HG03039 (cell line): ENCODE results near the gene RGS9.
"Not testable (repeated sequence)": the region's sequence is repeated elsewhere in the genome, so short reads cannot be mapped to it uniquely, and the experiment has no call there.

Source experiments
- ATAC-seq: cut with Tn5 transposase; IDR thresholded peaks from one replicate; pipeline ENCODE4 v1.9.1; 2021; ENCODE audit warnings: mild to moderate bottlenecking, moderate library complexity; ENCODE audit not compliant: unreplicated experiment

The RGS9 gene

GRCh38 chr17:65204001-65204400 lies 66.8 kb downstream of the RGS9 start:
- no peak for ATAC-seq

DNA sequence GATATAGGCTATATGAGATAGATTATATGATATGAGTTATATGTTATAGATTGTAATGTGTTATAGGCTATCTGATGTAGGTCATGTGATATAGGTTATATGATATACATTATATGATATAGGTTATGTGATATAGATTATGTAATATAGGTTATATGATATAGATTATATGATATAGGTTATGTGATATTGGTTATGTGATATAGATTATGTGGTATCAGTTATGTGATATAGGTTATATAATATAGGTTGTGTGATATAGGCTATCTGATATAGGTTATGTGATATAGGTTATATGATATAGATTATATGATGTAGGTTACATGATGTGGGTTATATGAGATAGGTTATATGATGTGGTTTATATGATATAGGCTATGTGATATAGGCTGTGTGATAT lies 68.5 kb downstream of the RGS9 start:
- ATAC-seq: no peak

DNA sequence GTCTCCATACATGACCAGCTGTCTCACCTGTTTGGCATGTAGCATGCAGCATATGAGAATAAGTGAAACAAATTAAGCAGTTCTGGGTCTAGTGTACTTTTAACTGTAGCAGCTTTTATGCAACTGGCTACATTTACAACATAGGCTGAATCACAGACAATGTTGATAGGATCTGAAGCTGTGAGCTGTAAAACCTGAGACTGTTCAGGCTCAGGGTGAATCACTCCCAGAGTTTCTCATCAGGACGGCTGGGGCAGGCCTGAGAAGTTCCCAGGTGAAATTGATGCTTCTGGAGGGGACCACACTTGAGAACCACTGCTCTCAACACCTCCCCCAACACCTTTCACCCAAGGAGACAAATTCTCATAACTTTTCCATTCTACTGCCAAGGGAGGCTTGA lies 70.3 kb downstream of the RGS9 start:
- not testable (repeated sequence) for ATAC-seq

- ATAC-seq: no peak
These were observed 71.5 kb downstream of the RGS9 start for GRCh38 chr17:65208717-65209116.

DNA sequence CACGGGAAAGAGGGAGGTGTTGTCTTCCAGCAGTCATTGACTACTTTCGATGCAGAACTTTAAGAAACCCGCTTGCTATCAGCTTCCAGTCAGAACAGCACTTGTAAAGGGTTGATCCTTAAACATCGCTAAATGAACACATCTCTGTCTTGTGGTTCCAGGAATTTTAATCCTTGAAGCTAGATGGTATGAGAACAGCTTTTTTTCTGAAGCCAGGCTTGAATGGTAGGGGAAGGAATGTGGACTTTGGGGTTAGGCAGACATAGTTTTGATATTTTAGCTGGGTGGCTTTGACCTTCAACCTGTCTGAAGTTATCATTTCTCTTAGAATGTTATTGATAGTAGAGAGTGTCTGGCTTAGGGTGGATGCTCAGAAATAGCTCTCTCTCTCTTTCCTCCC lies 81.1 kb downstream of the RGS9 start:
- no peak for ATAC-seq

DNA sequence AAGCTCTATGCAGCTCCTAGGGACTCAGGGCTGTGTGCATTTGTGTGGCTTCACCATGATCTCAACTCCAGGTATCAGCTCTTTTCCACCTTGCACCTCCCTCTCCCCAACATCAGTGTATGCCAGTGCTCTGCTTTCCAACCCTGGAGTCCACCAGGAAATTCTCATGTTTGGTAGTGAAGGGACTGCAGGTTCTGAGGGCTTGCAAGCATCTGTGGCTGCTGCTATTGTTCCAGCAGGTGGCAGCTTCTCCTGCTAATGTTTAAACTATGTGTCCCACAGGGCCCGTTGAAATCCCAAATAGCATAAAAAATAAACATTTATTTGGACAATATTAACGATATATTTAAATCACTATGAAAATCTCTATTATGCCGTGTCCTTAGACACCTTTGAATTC lies 82.0 kb downstream of the RGS9 start:
- ATAC-seq: no peak

DNA sequence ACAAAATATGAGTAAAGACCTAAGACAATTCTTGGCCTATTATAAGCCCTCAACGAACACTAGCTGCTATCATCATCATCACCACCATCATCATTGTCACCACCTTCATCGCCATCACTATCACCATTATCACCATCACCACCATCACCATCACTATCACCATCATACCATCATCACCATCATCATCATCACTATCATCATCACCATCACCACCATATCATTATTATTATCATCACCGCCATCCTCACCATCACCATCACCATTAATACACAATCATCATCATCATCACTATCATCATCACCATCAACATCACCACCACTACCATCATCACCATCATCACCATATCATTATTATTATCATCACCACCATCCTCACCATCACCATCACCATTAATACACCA lies 82.5 kb downstream of the RGS9 start:
- ATAC-seq: no peak

DNA sequence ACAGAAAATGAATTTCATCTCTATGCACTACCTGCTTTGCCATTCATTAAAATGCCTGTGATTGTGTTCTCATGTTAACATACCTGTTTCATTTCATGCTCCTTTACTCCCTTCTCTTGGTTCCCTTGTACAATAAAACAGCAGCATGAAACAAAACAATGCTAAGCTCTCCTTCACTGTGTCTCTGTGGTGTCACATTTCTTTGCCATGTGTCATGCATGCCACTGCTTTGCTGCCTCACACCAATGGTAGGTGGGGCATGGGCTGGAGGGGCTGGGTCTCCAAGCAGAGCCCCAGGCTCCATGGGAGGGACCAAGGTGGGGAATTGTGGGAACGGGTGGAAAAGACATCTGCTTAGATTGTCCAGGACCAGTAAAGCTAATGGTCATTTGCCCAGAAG lies 83.6 kb downstream of the RGS9 start:
- no peak for ATAC-seq

GRCh38 chr17:65222214-65222738 lies 85.1 kb downstream of the RGS9 start:
- no peak for ATAC-seq

DNA sequence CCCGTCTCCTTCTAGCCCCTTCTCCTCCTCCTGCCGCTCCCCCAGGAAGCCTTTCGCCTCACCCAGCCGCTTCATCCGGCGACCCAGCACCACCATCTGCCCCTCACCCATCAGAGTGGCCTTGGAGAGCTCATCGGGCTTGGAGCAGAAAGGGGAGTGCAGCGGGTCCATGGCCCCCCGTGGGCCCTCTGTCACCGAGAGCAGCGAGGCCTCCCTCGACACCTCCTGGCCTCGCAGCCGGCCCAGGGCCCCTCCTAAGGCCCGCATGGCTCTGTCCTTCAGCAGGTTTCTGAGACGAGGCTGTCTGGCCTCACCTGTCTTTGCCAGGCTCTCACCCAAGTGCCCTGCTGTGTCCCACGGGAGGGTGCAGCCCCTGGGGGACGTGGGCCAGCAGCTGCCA lies 87.9 kb downstream of the RGS9 start:
- ATAC-seq: no peak

DNA sequence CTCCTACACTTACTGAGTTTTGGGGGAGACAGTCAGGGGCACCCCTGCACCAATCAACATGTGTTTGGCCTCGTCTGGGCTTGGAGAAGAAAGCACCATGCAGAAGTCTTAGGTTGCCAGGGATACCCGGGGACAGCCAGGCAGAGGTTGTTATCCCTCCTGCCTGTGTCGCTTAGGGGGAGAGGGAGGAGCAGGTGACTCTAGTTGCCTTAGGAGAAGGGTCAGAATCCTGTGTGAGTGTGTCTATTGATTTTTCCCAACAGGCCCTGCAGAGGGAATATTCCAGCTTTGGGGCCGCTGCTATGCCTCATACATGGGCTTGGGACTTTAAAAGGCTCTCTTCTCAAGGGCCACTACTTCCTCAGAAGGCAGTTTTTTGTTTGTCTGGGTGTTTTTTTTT lies 89.1 kb downstream of the RGS9 start:
- no peak for ATAC-seq

DNA sequence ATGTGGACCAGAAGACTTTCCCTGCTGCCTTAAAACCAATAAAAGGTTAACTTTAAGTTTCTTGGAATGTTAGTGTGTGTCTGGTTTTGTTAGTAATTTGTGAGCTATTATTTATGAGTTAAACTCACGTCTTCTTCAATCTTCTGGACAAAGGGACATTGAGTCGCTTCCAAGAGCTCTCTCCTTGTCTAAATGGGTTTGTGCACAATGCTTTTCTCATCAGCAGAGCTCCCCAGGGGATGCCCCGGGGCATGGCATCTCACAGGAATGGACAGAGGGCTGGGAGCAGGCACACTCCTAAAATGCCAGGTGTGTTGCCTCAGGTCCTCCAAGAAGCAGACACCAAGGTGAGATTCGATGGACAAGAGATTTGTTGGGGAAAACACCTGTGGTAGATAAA lies 90.5 kb downstream of the RGS9 start:
- ATAC-seq: no peak

DNA sequence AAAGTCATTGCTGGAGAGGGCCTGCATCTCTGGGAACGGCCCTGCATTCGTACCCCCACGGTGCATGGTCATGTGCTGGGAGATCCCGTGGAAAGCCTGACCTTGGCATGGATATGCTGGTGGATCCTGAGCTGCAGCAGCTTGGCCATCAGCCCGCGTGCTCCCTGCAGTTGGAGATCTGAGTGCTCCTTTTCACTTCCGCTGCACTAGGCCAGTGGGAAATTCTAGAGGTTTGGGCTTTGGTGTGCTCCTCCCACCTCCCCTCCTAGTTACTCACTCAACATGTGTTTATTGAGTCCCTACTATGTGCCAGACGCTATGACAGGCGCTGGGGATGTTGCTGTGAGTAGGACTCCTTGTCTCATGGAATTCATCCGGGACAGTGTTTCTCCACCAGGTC lies 91.1 kb downstream of the RGS9 start:
- no peak for ATAC-seq

DNA sequence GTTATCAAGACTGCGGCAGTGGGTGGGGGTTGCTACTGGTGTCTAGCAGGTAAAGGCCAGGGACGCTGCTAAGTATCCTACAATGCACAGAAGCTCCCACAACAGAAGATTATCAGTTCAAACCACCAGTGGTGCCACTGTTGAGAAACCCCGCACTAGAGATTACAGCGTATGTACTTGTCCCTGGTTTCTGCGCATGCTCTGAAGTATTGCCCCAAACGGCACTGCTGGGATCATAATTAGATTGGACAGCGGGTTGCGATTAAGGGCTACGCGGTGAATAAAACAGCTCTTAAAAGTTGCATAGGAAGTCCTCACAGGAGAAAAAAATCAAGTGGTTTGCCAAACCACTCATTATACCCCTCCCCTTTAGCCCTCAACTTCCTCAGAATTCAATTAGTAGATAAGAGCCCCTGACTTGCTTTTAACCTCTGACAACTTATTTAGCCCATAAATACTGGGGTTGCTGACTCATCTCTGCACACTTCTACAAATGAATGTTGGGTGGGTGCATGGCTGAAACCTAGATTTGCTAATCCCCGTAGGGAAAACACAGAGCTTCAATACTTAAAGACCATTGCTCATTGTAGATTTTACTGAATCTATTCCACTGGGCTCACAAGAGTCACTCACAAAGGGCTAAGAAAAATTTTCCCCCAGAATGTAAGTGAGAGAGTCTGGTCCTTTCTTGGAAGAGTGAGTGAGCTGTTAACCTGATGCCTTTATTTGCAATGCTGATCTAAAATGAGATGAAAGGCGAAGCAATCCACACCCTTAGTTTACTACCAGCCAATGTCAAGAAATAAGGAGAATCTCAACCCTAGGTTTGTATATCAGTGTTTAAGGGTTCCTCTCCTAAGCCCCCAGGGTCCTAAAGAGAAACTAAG lies 91.8 kb downstream of the RGS9 start:
- no peak for ATAC-seq

GRCh38 chr17:65229621-65229995 lies 92.4 kb downstream of the RGS9 start:
- ATAC-seq: no peak

- no peak for ATAC-seq
These were observed 92.9 kb downstream of the RGS9 start for GRCh38 chr17:65230040-65230439.

DNA sequence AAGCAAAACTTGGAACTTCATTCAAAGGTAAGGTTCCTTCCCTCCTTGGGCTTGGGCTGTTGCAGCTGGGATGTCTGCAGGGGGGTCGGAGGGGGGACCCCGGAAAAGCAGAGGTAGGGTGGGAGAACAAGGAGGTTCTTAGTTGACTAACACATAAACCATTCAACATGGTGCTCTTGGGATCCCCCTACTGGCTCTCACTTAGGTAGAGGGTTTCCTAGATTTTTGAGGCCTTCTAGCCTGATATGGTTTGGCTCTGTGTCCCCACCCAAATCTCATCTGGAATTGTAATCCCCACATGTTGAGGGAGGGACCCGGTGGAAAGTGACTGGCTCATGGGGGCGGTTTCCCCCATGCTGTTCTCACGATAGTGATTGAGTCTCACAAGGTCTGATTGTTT lies 93.9 kb downstream of the RGS9 start:
- no peak for ATAC-seq

DNA sequence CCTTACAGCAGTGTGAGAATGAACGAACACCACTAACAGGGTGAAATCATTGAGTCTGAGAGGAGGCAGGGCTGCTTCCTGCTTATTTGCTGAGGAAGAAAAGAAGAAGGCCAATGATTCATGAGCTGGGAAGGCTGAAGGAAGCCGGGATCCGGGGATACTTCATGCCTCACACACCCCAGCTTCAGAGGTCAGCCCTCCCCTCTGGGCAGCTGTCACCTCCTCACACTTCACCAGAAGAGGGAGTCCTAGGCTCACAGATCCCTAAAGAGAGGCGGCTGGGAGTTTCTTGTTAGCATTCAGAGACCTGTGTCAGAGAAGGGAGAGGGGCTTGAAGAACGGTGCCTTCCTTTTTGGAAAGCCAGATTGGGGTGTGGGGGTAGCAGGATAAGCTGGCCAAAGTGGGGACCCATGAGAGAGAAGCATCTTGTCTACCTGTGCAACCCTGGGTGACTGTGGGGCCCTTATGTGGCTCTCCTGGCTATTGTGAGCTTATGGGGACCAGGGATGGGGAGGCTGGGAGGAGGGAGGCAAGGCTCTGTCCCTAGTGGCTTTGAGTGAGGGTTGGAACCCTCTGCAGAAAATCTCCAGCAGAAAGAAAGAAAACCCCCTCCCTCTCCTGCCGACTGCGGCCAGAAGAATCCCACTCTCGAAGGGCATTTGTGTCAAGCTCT lies 94.6 kb downstream of the RGS9 start:
- no peak for ATAC-seq

DNA sequence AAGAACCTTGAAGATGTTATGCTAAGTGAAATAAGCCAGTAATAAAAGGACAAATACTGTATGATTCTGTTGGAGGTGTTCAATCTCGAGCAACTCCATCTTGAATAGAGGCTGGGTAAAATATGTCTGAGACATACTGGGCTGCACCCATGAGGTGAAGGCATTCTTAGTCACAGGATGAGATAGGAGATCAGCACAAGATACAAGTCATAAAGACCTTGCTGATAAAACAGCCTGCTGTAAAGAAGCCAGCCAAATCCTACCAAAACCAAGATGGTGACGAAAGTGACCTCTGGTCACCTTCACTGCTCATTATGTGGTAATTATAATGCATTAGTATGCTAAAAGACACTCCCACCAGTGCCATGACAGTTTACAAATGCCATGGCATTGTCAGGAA lies 98.1 kb downstream of the RGS9 start:
- ATAC-seq: no peak

- no peak for ATAC-seq
These were observed 99.2 kb downstream of the RGS9 start for GRCh38 chr17:65236321-65236720.

DNA sequence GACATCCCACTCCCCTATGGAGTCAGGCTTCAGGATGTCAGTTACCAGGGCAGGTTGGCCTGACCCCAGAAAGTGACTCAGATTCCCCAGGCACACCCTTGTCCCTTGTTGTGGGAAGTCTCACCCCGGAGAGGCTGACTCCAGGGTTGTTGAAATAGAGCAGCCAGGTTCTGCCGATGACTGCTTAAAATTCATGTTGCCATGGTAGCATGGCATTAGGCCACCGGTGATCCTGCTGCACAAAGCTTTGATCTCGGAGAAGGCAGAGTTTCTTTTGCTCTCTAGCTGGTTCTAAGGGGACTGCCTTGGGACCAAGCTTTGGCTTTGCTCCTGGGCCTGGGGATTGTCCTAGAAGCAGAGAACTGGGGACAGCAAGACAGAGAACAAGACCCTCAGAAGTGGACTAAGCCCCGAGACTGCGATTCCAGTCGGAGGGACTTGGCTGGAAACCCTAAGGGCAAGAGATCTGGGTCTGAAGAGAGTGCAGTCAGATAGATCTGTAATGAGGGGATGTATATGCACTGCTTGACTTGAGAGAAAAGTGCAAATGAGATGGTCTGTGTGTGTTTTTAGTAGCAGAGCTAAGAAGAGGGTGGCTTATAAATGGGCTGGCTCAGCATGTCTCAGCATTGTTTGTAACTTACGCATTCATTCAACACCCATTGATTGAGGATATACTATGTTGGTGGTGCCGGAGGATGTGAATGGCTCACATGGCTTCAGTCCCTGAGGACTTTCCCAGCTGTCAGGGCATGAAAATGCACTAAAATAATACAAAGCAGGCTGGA lies 106.9 kb downstream of the RGS9 start:
- no peak for ATAC-seq

GRCh38 chr17:65246252-65246651 lies 109.1 kb downstream of the RGS9 start:
- no peak for ATAC-seq
